Smooth muscle cell (in vitro differentiated cells): ENCODE data around the gene MAN2B2. TPM values are rescaled to one million over a fixed set of nuclear protein-coding genes. Genes with fewer than 3 reads are reported as not detected.

Experiments
- DNase-seq: peaks from one replicate; lab custom pipeline; 2025; ENCODE audit not compliant: unreplicated experiment; lab: John Stamatoyannopoulos, UW
- H2AFZ ChIP-seq: fragments of 200-600 bp; sonication (generic); 2 replicates; pipeline ENCODE4 v1.6.0; 2016; ENCODE audit warnings: antibody characterized with exemption, low read depth, mild to moderate bottlenecking
- H3F3A ChIP-seq: fragments of 200-600 bp; sonication (generic); 2 replicates; pipeline ENCODE4 v1.6.0; 2017; ENCODE audit warnings: antibody characterized with exemption, low read depth
- H3K27ac ChIP-seq: fragments of 200-600 bp; sonication (generic); 2 replicates; pipeline ENCODE4 v1.5.1; 2016; ENCODE audit warnings: low read depth, mild to moderate bottlenecking
- H3K27me3 ChIP-seq: fragments of 200-600 bp; sonication (generic); 2 replicates; pipeline ENCODE4 v1.6.1; 2016; ENCODE audit warnings: low read depth, mild to moderate bottlenecking
- H3K36me3 ChIP-seq: fragments of 200-600 bp; sonication (generic); 2 replicates; pipeline ENCODE4 v1.5.1; 2016; ENCODE audit warnings: low read depth
- H3K4me1 ChIP-seq: fragments of 200-600 bp; sonication (generic); 2 replicates; pipeline ENCODE4 v1.5.1; 2016; ENCODE audit warnings: low read depth
- H3K4me2 ChIP-seq: fragments of 200-600 bp; sonication (generic); 2 replicates; pipeline ENCODE4 v1.6.0; 2016; ENCODE audit warnings: mild to moderate bottlenecking
- H3K4me3 ChIP-seq: fragments of 200-600 bp; sonication (generic); 2 replicates; pipeline ENCODE4 v1.5.1; 2016; ENCODE audit warnings: mild to moderate bottlenecking
- H3K79me2 ChIP-seq: fragments of 200-600 bp; sonication (generic); 2 replicates; pipeline ENCODE4 v1.6.0; 2016; ENCODE audit warnings: low read depth, mild to moderate bottlenecking
- H3K9ac ChIP-seq: fragments of 200-600 bp; sonication (generic); 2 replicates; pipeline ENCODE4 v1.6.0; 2016; ENCODE audit warnings: low read depth
- H3K9me3 ChIP-seq: fragments of 200-600 bp; sonication (generic); replicated peaks from 2 replicates; pipeline ENCODE4 v1.5.1; 2016; ENCODE audit warnings: low read depth
- H4K20me1 ChIP-seq: fragments of 200-600 bp; sonication (generic); 2 replicates; pipeline ENCODE4 v1.6.0; 2016; ENCODE audit warnings: low read depth
- CTCF ChIP-seq: fragments of 200-600 bp; sonication (generic); IDR thresholded peaks from 2 replicates; pipeline ENCODE4 v1.5.1; 2017; ENCODE audit warnings: borderline replicate concordance, mild to moderate bottlenecking, antibody characterized with exemption; ENCODE audit not compliant: insufficient read depth, poor library complexity, severe bottlenecking
- whole genome bisulfite sequencing: methylation state at CpG from one replicate; pipeline ENCODE4 v1.1.7; 2016; ENCODE audit warnings: low lambda C conversion rate; 5-methylcytosine and 5-hydroxymethylcytosine counted together
- polyA plus RNA-seq: library from polyadenylated mRNA; unstranded; fragments of >200 nt; fragmentation: Nextera tagmentation; extraction: Ambion mirVana; gene quantifications from 2 replicates; pipeline ENCODE4 v1.2.1, GENCODE V29; 2016
- total RNA-seq: library from RNA; depleted of rRNA; stranded (reverse); fragments of >200 nt; gene quantifications from 2 replicates; pipeline ENCODE4 v1.2.3, GENCODE V29; 2014

The MAN2B2 gene
- total and polyA plus RNA-seq, 2 experiments from 2014 or later = 14.5 to 18.3 TPM

- no peak overlapping the region for H3K27ac ChIP-seq
- no peaks in the 10 kb centered on the region for H3K79me2 ChIP-seq
- no peak for DNase-seq
- H3F3A ChIP-seq = no peaks in the 10 kb centered on the region
- no peak overlapping the region for H3K9ac ChIP-seq
- no peak overlapping the region for H2AFZ ChIP-seq
- H3K9me3 ChIP-seq = no peaks in the 10 kb centered on the region
- 96% methylated on average over 11 of the region's 11 CpGs for WGBS
- H3K4me2 ChIP-seq = no peak overlapping the region
- no peaks in the 10 kb centered on the region for H3K27me3 ChIP-seq
- no peaks in the 10 kb centered on the region for H3K4me1 ChIP-seq
- H3K4me3 ChIP-seq = no peak overlapping the region
- no peak for TF ChIP-seq CTCF
- no peaks in the 10 kb centered on the region for H3K36me3 ChIP-seq
- H4K20me1 ChIP-seq = no peaks in the 10 kb centered on the region
Measured at GRCh38 chr4:6581566-6582121, 6.7 kb downstream of the MAN2B2 start.

- no peak for DNase-seq
- Histone ChIP-seq H4K20me1 (no peaks in the 10 kb centered on the region), H3K9me3 (no peaks in the 10 kb centered on the region), H3K4me1 (no peaks in the 10 kb centered on the region), H3K36me3 (no peaks in the 10 kb centered on the region), H3K9ac (no peak overlapping the region), H2AFZ (no peak overlapping the region), H3K27ac (no peak overlapping the region), H3K27me3 (no peaks in the 10 kb centered on the region), H3K79me2 (no peaks in the 10 kb centered on the region), H3F3A (no peaks in the 10 kb centered on the region), H3K4me2 (no peak overlapping the region), H3K4me3 (no peak overlapping the region)
- TF ChIP-seq CTCF = no peak
- WGBS = 89% methylated on average over 4 of the region's 4 CpGs
Measured at GRCh38 chr4:6582889-6583490, 8.0 kb downstream of the MAN2B2 start.

- Histone ChIP-seq H2AFZ (no peak overlapping the region), H3K4me1 (no peaks in the 10 kb centered on the region), H3K79me2 (no peaks in the 10 kb centered on the region), H3K9ac (no peak overlapping the region), H3F3A (no peaks in the 10 kb centered on the region), H4K20me1 (no peaks in the 10 kb centered on the region), H3K27ac (no peak overlapping the region), H3K36me3 (no peaks in the 10 kb centered on the region), H3K9me3 (no peaks in the 10 kb centered on the region), H3K4me3 (no peak overlapping the region), H3K27me3 (no peaks in the 10 kb centered on the region), H3K4me2 (no peak overlapping the region)
- no peak for DNase-seq
- TF ChIP-seq CTCF = no peak
- 90% methylated on average over 5 of the region's 7 CpGs for WGBS
Measured at GRCh38 chr4:6584865-6585264, 9.9 kb downstream of the MAN2B2 start.
